Erythroblast (primary cell): ENCODE measurements around the gene TCL1A.

ENCODE experiments used
- GATA1 ChIP-seq: IDR thresholded peaks from 2 replicates; pipeline ENCODE4 v1.6.1; 2011; ENCODE audit warnings: low read depth, mild to moderate bottlenecking, control low read depth, low read length, moderate library complexity
- POLR2A ChIP-seq: IDR thresholded peaks from 2 replicates; pipeline ENCODE4 v1.6.1; 2011; ENCODE audit warnings: mild to moderate bottlenecking, low read length

GRCh38 chr14:95701846-95702221 lies 12.1 kb downstream of the TCL1A start:
- TF ChIP-seq POLR2A: no peak
- TF ChIP-seq GATA1: no peak
